Measurements from ENCODE around the gene SLX9.

The SLX9 gene

DNA sequence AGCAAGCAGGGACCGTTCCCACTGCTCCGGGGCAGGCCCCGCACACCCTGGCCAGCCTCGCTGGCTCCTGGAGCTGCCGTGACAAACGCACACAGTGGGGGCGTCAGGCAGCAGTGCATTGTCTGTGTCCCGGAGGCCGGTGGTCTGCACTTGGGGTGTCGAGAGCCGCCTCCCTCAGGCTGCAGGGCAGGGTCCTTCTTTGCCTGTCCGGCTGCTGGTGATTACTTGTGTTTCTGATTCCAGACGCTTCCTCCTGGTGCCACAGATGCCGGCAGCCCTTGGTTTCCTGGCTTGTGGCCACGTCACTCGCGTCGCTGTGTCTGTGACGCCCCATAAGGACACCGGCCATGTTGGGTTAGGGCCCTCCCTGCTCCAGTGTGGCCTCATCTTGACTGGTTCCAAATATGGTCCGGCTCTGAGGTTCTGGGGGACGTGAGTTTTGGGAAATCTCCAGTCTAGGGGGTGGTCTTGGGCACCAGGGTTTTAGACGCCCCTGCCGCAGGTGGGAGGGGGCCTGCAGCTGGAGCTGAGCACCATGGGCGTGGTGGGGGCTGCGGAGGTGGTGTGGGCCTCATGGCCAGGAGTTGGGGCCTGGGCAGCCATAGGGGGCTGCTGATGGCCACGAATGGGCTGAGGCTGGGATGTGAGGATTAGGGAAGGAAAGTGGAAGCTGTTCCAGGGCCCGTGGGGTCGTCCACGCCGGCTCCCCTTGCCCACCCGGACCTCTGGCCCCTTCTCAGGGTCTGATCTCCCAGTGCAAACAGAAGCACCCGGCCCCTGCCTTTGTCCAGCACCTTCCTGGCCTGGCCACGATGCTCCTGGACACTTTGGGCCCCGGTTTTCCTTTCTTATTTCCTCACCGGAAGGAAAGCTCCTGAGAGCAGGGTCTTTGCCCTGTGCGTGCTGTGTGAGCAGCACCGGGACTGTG lies 41.0 kb downstream of the SLX9 start:
- DNase-seq, result no peak

DNA sequence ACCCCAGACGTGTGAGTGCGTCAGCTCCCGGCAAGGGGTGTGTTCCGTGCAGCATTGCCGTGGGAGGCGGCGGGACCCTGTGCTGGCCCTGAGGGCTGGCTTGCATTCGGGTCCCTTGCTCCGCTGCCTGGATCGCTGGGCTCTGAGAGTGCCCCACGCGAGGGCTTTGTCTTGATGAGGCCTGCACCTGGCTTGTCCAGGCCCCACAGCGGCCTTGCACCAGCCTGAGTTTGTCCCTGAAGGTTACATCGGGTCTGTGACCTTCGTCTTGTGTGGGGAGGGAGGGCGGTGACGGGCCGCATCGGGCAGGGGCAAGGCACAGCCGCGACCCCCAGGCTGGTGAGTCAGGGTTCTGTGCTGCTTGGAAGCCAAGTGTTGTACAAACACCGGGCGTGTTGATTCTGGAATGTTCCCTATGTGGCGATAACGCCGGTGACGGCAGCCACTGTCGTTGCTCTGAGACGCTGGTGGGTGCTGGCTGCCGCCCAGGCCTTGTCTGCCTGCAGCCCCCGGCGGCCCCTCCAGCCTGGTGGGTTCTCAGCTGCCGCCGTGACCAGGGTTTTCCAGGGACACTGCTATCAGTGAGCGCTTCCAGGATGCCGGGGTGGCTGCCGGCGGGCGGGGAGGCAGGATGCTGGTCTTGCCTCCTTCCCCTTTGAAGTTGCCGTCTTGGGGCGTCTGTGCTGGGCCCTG lies 42.9 kb downstream of the SLX9 start:
- DNase-seq, result no peak

DNA sequence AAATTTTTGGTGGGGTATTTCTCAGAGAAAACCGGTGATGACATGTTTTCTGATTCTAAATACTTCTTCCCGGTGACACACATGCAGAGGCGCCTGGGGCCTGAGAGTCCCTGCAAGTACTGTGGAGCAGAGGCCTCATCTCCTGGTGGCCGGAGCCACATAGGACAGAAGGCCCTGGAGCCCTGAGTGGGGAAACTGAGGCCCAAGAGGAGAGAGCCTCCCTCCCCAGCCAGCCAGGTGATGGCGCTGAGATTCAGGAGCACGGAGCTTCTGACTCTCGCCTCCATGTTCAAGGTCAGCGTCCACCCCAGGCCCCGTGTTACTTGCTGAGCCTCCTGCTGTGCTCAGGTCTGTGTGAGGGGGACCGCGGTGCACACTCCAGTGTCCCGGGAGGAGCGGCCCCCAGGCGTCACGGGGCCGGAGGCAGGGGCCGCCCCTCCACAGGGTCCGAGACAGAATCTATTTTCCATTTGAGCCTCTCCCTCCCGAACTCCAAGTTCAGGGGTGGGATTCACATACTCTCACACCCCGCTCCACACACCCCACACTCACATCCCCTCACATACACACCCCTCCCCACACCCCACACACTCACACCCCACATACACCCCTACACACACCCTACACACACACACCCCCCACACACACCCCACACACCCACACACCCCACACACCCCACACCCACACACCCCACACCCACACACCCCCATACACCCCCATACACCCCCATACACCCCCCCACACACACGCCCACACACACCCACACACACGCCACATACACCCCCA lies 43.8 kb downstream of the SLX9 start:
- DNase-seq, result no peak

DNA sequence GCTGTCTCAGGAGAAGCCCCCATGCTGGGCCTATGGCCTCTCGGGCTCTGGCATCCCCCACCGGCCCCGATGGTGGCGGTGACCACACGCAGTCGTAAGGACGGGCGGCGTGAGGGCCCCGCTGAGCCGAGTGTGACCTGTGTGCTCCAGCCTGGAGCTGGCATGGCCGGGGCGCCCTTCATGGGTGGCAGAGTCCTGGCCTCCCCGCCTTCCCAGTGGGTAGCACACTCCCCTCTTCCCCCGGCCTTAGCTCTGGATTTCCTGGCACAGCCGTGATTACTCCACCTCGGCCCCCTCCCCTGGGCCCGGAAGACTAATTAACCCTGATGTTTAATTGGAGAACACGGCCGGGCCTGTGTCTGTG lies 44.6 kb downstream of the SLX9 start:
- no peak for DNase-seq

DNA sequence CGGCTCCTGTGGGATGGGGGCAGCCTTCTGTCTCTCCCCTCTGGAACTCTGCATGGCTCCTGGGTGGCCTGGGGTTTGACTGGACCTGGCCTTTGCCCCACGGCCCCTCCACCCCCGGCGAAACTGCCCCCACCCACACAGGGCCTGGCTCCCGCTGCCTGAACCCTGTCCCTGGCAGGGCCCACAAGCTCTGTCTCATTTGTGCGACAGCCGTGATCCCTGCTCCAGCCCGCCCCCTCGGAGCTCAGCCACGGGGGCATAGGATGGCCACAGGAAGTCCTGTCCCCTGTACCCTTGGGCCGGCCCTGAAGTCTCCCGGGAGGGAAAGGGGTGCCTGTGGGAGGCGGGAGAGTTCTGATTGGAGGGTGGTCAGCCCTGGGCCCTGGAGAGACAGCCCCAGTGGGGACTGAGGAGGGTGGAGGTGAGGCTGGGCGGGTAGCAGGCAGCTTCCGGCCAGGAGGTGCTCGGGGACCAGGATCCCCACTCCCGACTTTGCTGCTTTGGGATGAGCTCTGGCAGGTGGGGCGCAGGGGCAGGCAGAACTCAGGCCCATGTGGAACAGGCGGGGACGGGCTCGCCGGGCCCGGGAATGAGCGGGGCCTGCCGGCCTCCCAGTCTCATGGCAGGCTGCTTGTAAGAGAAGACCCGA lies 45.1 kb downstream of the SLX9 start:
- no peak for DNase-seq

DNA sequence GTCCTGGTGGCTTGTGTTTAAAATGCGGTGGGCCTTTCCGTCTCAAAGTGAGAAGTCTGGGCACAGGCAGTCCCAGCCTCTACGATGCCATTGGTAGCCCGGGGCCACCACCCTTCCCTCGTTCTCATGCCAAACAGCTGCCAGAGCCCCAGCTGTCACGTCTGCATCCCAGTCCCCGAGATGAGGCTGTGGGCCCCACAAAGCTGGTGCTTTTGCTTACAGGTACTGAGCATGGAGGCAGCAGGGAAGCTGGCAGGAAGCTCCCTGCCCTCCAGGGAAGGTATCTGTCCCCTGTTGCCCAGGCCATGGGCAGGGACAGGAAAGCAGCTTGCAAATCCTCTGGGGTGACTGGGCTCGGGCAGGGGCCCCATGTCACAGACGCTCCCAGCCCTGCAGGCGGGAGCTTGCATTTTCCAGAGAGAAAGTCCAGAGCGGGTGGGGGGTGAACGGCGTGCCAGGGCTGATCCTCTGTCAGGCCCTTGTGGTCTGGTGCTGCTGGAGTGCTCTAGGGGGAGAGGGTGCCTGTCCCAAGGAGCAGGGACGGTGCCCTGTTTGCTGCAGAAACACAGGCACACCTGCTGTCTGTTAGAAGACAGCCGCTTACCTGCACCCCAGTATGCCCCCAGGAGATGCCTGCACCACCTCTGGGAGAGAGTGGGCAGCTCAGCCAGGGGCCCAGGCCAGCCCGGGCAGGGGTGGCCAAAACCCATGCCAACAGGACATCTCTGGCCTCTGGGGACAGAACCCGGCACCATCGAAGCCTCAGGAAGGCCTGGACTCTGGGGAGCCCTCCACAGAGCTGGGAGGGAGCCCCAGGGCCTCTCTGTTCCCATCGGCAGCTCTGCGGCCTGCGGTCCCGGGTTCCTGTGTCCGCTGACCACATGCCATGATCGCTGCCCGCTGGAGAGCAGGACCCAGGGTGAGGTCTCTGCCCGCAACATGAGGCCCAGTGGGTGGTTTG lies 45.9 kb downstream of the SLX9 start:
- no peak for DNase-seq

DNA sequence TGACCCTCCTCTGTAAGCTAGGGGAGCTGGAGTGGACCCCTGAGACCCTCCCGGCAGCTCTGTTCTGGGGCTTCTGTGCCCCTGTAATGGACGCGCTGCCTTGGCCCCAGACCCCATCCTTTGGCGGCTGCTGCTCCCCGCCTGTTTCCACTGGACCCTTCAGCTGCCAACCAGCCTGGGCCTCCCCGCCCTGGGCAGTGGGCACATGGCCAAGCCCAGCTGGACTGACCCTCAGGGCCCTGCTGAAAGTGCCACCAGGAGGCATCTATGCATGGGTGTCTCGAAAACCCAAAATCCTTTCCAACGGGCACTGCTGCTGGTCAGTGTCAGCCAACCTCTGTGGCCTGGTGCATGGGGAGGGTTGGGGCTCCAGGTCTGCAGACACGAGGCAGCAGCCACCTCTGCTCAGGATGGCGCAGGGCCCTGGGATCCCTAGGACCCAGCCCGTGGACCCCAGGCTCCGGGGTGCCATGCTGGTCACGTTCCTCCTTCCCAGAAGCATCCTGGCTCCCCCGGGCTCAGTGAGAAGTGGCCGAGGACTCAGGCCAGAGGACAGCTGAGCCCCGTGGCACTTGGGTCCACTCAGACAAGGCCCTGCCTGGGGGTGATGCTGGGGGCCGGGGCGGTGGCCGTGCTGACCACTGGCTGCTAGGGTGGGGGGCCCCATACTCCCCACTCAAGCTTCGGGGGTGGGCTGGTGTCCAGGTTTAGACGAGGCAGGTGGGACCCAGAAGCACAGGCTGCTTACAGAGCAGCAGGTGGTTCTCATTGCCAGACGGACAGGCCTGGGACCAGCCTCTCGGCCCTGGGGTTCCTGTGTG lies 46.9 kb downstream of the SLX9 start:
- DNase-seq, result no peak

DNA sequence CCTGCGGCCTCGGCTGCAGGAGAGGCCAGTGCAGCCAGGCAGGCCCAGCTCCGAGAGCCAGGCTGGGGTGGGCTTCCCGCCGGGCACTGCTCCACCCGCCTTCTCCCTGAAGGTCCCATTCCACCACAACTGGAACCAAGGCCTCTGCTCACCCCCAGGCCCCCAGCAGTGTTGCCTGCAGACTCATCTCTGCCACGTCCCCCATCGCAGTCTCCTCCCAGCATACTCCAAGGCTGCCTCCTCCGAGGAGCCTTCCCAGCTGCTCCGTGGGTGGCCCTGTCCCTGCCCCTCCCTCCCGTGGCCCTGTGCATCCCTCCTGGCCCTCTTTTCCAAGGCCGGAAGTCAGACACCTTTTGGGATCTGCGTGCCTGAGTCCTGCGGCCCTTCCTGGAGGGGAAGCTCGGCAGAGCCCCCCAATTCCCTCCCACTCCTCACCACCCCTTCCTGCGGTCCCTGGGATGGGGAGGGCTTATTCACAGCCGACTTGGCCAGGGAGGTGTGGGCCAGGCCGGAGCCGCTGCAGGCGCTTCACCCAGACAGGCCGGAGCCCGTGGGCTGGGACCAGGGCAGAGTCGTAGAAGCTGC lies 47.6 kb downstream of the SLX9 start:
- no peak for DNase-seq

DNA sequence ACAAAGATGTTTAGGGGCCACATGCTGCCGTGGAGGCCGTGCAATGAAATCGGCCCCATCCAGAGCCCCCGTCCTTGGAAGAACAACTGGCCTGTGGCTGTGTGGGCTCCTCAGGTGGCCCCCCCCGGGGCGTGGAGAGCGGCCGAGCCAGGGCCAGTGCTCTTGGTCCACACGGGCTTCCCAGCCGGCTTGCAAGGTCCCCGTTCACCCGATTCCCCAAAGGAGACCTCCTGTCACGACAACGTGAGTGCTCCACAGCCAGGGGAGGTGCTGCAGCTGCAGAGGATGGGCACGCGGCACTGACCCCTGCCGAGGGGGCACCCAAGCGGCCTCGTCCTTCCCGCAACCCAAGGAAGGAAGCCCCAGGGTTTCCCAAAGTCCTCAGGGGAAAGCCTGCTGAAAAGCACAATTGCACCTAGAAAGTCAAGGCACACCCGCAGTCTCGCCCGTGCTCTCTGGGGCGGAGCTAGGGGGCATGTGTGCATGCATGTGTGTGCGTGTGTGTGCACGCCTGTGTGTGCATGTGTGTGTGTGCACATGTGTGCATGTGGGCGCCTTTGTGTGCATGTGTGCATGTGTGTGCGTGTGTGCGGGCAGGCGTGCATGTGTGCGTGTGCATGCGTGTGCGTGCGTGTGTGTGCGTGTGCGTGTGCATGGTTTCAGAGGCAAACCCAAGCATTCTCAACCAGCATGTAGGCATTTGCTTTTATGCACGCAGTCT lies 48.2 kb downstream of the SLX9 start:
- DNase-seq, result no peak

DNA sequence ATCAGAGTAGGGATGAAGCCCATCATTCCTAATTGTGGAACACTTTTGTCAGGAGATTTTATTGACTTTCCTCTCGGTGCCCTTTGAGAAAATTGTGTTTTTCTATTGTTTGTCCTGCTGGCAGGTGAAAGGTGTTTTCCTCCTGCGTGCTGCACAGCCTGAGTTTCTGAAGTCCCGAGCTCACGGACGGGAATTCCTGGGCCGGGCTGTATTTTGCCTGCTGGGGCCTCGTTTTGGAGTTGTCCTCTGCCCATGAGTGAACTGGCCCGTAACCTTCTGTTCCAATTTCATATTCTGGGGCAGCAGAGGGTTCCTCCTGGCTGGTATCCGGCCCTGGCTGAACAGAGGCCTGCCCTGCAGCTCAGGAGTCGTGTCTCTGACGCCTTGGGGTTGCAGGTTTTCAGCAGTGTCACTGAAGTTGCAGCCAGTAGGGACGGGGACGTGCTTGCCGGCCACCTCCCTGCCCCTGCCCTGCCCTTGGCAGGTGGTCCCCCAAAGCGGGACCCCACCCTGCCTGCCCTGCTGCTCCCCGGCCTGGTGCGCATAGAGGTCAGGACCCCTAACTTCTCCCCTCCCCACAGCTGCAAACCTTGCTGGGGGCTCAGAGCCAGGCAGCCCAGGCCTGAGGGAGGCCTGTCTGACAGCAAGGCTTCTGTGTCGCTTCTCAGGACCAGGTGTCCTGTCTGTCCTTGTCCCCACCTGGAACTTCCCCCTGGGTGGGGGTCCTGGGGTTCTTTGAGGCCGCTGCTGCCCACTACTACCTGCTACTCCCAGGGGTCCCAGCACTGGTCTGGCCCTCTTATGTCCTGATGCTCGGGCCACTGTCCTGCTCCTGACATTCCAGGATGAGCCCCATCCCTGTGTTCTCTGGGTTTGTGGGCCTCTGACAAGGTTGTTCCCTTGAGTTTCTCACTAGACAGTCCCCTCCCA lies 49.0 kb downstream of the SLX9 start:
- no peak for DNase-seq

DNA sequence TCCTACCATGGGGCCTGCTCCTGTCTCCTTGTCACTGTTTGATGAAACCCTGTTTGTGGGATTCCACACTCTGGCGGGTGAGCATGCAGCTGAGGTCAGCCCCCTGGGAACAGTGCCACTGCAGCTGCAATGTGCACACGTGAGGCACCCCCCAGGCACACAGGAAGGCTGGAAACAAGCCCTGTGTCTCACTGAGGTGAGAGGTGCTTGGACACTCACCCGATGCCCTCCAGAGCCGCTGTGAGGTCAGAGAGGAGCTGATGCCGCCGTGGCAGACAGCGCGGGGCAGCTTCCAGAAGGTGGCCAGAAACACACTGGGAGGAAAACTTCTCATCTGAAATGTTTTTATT lies 49.7 kb downstream of the SLX9 start:
- no peak for DNase-seq

DNA sequence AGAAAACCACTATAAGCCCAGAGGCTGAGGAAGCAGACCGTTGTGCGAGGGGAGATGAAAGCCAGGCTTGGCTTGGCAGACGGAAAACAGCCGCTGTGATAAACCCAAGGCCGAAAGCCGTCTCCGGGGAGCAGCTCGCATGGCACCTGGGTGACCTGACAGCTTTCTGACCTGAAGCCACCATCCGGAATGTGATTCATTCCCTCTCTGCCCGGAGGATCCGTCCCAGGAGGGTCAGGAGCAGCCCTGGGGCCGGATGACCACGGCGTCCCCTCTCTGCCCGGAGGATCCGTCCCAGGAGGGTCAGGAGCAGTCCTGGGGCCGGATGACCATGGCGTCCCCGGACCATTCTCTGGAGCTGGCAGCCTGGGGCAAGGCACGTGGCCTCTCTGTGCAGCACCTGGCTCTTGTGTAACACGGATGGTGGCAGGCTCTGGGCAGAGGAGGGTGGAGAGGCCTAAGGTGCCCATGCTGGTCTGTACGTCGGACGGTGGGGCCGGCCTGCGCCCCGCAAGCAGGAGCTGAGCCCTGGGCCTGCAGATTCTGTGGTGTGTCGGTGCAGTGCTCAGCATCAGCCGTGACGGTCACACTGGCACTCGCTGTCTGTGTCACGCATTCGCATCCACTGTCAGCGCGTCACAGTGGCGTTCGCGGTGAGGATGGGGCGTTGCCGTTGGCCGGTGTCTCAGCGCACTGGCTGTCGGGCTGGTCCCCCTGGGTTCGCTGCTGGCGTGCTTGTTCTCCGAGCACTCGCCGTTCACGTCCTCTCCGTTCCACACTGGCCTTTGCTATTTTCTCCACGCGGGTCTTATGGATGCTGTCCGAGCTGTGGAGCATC lies 50.3 kb downstream of the SLX9 start:
- no peak for DNase-seq

DNA sequence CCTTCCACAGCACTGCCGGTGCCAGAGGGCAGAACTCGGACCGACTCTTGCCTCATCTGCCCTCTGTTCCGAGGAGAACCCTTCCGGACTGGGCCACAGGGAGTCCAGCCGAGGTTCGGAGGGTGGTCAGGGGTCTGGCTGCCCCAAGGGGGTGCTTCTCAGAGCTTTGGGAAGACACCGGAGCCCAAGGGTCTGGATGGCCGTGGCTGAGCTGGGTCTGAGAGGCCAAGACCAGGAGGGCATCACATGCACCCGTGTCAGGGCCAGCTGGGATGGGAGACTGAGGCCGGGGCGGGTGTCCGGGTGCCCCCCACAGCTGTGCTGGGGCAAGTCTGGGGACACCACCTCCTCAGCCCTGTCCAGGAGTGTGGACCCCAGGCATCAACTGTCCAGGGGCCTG lies 51.1 kb downstream of the SLX9 start:
- DNase-seq, result no peak

DNA sequence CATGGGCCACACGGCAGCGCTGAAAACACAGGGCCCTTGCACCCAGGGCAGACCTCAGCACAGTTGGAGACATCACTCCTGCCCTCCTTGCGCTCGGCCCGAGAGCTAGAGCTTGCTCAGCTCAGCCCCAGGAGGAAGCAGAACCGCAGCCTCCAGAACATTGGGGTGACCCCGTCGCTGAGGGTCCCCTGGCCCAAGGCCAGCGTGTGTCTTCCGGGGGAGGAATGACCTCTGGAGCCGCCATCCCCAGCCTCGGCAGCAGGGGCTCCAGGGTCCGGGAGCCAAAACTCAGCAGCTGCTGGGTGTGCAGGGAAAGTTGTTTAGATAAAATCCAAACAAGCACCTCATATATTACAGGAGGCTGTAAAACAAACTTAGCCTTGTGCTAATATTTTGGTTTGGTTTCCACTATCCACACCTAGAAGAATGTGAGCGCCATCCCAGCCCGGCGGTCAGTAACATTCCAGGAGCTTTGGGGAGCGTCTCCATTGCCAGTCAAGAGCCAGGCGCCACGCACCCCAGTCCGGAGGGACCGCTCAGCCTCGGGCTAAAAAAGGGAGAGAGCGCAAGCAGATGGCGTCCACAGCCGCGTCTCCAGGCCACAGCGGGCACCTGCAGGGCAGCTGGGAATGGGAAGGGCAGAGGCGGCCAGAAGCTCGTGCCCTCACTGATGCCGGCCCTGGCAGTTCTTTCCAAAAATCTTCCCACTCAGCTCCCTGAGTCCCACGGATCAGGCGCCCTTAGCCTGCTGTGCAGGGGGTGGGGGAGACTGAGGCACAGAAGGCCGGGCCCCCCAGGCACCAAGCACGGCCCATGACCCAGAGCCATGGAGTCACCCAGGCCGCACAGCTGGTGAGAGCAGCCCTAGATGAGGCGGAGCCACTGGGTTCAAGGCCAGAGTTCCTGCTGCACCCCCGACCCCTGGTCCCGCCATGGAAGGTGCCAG lies 52.0 kb downstream of the SLX9 start:
- DNase-seq, result no peak

DNA sequence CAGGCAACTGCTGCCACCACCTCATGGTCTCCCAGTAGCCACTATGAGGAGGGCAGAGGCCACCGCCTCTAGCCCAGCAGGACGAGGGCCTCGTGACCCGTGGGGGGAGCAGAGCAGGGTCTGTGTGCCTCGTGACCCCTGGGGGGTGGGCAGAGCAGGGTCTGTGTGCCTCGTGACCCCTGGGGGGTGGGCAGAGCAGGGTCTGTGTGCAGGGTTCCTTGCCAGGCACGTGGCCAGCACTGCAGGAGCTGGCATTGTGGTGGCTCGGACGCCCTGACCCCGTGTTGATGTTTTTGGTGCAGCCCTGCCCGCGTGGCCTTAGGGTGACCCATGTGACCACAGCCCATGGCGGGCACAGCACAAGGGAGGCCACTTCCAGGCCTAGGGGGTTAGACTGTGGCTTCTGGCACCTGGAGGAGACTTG lies 52.8 kb downstream of the SLX9 start:
- DNase-seq, result no peak

DNA sequence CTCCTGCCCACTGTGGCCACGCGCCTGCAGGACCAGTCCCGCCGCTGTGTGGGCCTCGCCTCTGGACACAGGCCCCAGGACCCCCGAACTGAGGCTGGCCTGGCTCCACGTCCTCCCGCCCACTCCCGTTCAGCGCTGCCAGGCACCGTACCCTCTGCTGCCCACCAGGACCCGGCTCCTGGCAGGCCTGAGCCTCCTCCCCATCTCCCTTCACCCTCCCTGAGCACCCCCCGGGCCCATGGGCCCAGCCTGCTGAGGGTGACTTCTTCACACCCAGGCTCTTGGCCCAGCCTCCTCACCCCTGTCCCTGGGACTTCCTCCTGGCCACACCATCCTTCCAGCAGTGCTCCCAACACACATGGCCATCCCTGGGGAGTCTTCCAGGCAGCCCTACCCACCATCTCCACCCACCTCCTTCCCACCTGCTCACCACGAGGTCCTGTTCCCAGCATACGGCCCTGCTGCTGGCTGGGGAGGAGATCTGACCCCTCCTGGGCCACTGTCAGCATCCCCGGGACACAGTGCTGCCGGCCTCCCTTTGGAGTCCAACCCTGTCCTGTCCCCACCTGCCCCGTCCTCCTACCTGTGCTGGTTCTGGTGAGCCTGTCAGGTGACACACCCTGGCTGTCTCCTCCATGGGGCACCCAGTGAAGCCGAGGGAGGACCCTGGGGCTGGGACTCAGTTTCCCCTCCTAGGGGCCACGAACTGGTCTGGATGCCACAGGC lies 53.7 kb downstream of the SLX9 start:
- DNase-seq, result no peak
